HepG2 (cell line): ENCODE results near the gene BAHCC1. TPM values are rescaled to one million over a fixed set of nuclear protein-coding genes. Genes with fewer than 3 reads are reported as not detected.
A peak's percentile ranks its signal among the peaks of the same experiment; 100 is the strongest.

Source experiments
- FOXA1 ChIP-seq, 2 experiments: fragments of 450-650 bp in 1 of 2; sonication (generic) in 1 of 2; formaldehyde crosslinking in 1 of 2; IDR thresholded peaks; 2 replicates each; pipeline versions ENCODE4 v1.4.0 to v1.6.1; 2016 to 2020; ENCODE audit warnings: missing genetic modification reagents in 1 of 2
- GRHL1 ChIP-seq: sonication (generic); formaldehyde crosslinking; conservative IDR thresholded peaks from 2 replicates; pipeline ENCODE4 v1.8.0; 2022; ENCODE audit warnings: missing genetic modification reagents
- HMGA1 ChIP-seq: sonication (generic); formaldehyde crosslinking; conservative IDR thresholded peaks from 2 replicates; pipeline ENCODE4 v1.4.0; 2020; ENCODE audit warnings: missing genetic modification reagents
- IRF2 ChIP-seq: IDR thresholded peaks from 2 replicates; pipeline ENCODE4 v1.6.1; 2018; ENCODE audit warnings: missing genetic modification reagents, missing compliant biosample characterization
- KLF11 ChIP-seq: IDR thresholded peaks from 2 replicates; pipeline ENCODE4 v1.6.1; 2016; ENCODE audit warnings: missing compliant biosample characterization
- NRL ChIP-seq: sonication (generic); formaldehyde crosslinking; IDR thresholded peaks from 2 replicates; pipeline ENCODE4 v1.5.0; 2020; ENCODE audit warnings: missing genetic modification reagents, mild to moderate bottlenecking, moderate library complexity, borderline replicate concordance
- RAD21 ChIP-seq: fragments of 450-650 bp; formaldehyde crosslinking; IDR thresholded peaks from 2 replicates; pipeline ENCODE4 v1.5.0; 2020; ENCODE audit warnings: mild to moderate bottlenecking
- RAD51 ChIP-seq: fragments of 450-650 bp; IDR thresholded peaks from 2 replicates; pipeline ENCODE4 v1.6.1; 2016; ENCODE audit warnings: borderline replicate concordance
- RFX3 ChIP-seq: IDR thresholded peaks from 2 replicates; pipeline ENCODE4 v1.6.1; 2016; ENCODE audit warnings: missing biosample characterization, missing genetic modification reagents
- SALL2 ChIP-seq: sonication (generic); formaldehyde crosslinking; IDR thresholded peaks from 2 replicates; pipeline ENCODE4 v1.8.1; 2023; ENCODE audit warnings: mild to moderate bottlenecking, missing genetic modification reagents, inconsistent platforms
- SOX13 ChIP-seq, 3 experiments: fragments of 450-650 bp in 1 of 3; sonication (generic) in 1 of 3; formaldehyde crosslinking in 1 of 3; IDR thresholded peaks in 2 of 3; conservative IDR thresholded peaks in 1 of 3; 2 replicates each; pipeline versions ENCODE4 v1.5.0 to v1.6.1; 2016 to 2020; ENCODE audit warnings: antibody characterized with exemption in 1 of 3, mild to moderate bottlenecking in 1 of 3, missing compliant biosample characterization in 1 of 3, missing genetic modification reagents in 1 of 3, moderate library complexity in 1 of 3
- TOE1 ChIP-seq: sonication (generic); formaldehyde crosslinking; IDR thresholded peaks from 2 replicates; pipeline ENCODE4 v1.4.0; 2020; ENCODE audit warnings: mild to moderate bottlenecking, missing genetic modification reagents
- YY1 ChIP-seq: IDR thresholded peaks from 2 replicates; pipeline ENCODE4 v1.6.1; 2011; ENCODE audit warnings: low read length, low read depth, moderate library complexity, mild to moderate bottlenecking; ENCODE audit not compliant: insufficient read depth, insufficient replicate concordance
- ZNF121 ChIP-seq: sonication (generic); formaldehyde crosslinking; IDR thresholded peaks from 2 replicates; pipeline ENCODE4 v1.5.0; 2020; ENCODE audit warnings: mild to moderate bottlenecking, missing genetic modification reagents
- ZNF225 ChIP-seq: sonication (generic); formaldehyde crosslinking; IDR thresholded peaks from 2 replicates; pipeline ENCODE4 v1.4.0; 2020; ENCODE audit warnings: mild to moderate bottlenecking, missing genetic modification reagents
- ZNF234 ChIP-seq: sonication (generic); formaldehyde crosslinking; conservative IDR thresholded peaks from 2 replicates; pipeline ENCODE4 v1.5.1; 2020; ENCODE audit warnings: mild to moderate bottlenecking, missing genetic modification reagents
- ZNF326 ChIP-seq: sonication (generic); formaldehyde crosslinking; IDR thresholded peaks from 2 replicates; pipeline ENCODE4 v1.4.0; 2020; ENCODE audit warnings: missing genetic modification reagents, borderline replicate concordance
- ZNF552 ChIP-seq: sonication (generic); formaldehyde crosslinking; IDR thresholded peaks from 2 replicates; pipeline ENCODE4 v1.9.0; 2022; ENCODE audit warnings: missing genetic modification reagents, mild to moderate bottlenecking, borderline replicate concordance
- ZNF570 ChIP-seq: sonication (generic); formaldehyde crosslinking; IDR thresholded peaks from 2 replicates; pipeline ENCODE4 v1.4.0; 2020; ENCODE audit warnings: mild to moderate bottlenecking, missing genetic modification reagents, borderline replicate concordance
- ZNF720 ChIP-seq: sonication (generic); formaldehyde crosslinking; IDR thresholded peaks from 2 replicates; pipeline ENCODE4 v1.4.0; 2020; ENCODE audit warnings: missing genetic modification reagents
- ZNF777 ChIP-seq: sonication (generic); formaldehyde crosslinking; IDR thresholded peaks from 2 replicates; pipeline ENCODE4 v1.4.0; 2020; ENCODE audit warnings: missing genetic modification reagents
- polyA plus RNA-seq, 8 experiments: library from polyadenylated mRNA; depleted of rRNA in 3 of 8; stranded (reverse) in 7 of 8; unstranded in 1 of 8; fragments of >200 nt; fragmentation: Illumina TruSeq in 4 of 8; extraction: Trizol in 4 of 8; gene quantifications; 2 replicates each; pipeline versions ENCODE4 v1.2.1 to v1.2.3, GENCODE V29; 2011 to 2016; ENCODE audit warnings: low read depth in 4 of 8, missing spikeins in 1 of 8, mixed read lengths in 1 of 8; ENCODE audit not compliant: insufficient read depth in 1 of 8
- total RNA-seq, 5 experiments: library from RNA; depleted of rRNA; stranded (reverse); fragments of >200 nt; fragmentation: Illumina TruSeq; extraction: Trizol; gene quantifications; 2 replicates each; pipeline ENCODE4 v1.2.3, GENCODE V29; 2016; ENCODE audit warnings: low read depth in 1 of 5
- TF ChIP-seq, protein P1 (sequence below), 2 experiments: sonication (generic) in 1 of 2; formaldehyde crosslinking in 1 of 2; IDR thresholded peaks; 2 replicates each; pipeline versions ENCODE4 v1.4.0 to v1.6.1; 2016 to 2020; ENCODE audit warnings: borderline replicate concordance in 1 of 2, low read depth in 1 of 2, mild to moderate bottlenecking in 1 of 2, missing genetic modification reagents in 1 of 2
- TF ChIP-seq, protein P2 (sequence below): sonication (generic); formaldehyde crosslinking; IDR thresholded peaks from 2 replicates; pipeline ENCODE4 v1.8.1; 2023; ENCODE audit warnings: mild to moderate bottlenecking, missing genetic modification reagents, borderline replicate concordance

Gene BAHCC1
- total and polyA plus RNA-seq, 2 of the 13 experiments (the other 11 are each of a cell fraction or from before 2014, with no cell fraction given): 1.4 to 1.7 TPM

GRCh38 chr17:81393684-81394376, 1.4 kb upstream of the BAHCC1 start (continued):
- TF ChIP-seq, protein P1, sequence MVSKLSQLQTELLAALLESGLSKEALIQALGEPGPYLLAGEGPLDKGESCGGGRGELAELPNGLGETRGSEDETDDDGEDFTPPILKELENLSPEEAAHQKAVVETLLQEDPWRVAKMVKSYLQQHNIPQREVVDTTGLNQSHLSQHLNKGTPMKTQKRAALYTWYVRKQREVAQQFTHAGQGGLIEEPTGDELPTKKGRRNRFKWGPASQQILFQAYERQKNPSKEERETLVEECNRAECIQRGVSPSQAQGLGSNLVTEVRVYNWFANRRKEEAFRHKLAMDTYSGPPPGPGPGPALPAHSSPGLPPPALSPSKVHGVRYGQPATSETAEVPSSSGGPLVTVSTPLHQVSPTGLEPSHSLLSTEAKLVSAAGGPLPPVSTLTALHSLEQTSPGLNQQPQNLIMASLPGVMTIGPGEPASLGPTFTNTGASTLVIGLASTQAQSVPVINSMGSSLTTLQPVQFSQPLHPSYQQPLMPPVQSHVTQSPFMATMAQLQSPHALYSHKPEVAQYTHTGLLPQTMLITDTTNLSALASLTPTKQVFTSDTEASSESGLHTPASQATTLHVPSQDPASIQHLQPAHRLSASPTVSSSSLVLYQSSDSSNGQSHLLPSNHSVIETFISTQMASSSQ (IDR thresholded peaks at IDR 0.05; ENCODE audit: low read depth): peak; percentile 76
- TF ChIP-seq, protein P1 (CRISPR knock-in tag; IDR thresholded peaks at IDR 0.05; ENCODE audit: borderline replicate concordance): peak; percentile 88; the same call in 1 of the 2 replicates
- TF ChIP-seq SOX13 (IDR thresholded peaks at IDR 0.05): peak; percentile 84
- peak in 1 of 2 experiments; percentile 88; a peak in 2 of 4 replicates for TF ChIP-seq SOX13 (CRISPR knock-in tag; conservative IDR thresholded peaks at IDR 0.05 in 1 of 2, IDR thresholded peaks at IDR 0.05 in 1 of 2)
- peak; percentile 79; the same call in 1 of the 2 replicates for TF ChIP-seq ZNF552 (CRISPR knock-in tag)
- TF ChIP-seq ZNF234 (CRISPR knock-in tag): no peak
- no peak for TF ChIP-seq ZNF720 (CRISPR knock-in tag)
- TF ChIP-seq SALL2 (CRISPR knock-in tag): no peak; the same call in 1 of the 2 replicates
- TF ChIP-seq RAD51: no peak
- no peak for TF ChIP-seq ZNF570
- TF ChIP-seq NRL: peak; percentile 72; the same call in 1 of the 2 replicates
- peak; percentile 93 for TF ChIP-seq IRF2 (CRISPR knock-in tag)
- peak; percentile 24 for TF ChIP-seq RAD21 (CRISPR knock-in tag)
- TF ChIP-seq TOE1 (CRISPR knock-in tag): peak; percentile 82; the same call in 1 of the 2 replicates
- TF ChIP-seq YY1: peak; percentile 61
- TF ChIP-seq KLF11: peak; percentile 64; the same call in 1 of the 2 replicates
- no peak for TF ChIP-seq ZNF225 (CRISPR knock-in tag)
- peak; percentile 88 for TF ChIP-seq FOXA1 (IDR thresholded peaks at IDR 0.05)
- TF ChIP-seq FOXA1 (CRISPR knock-in tag; IDR thresholded peaks at IDR 0.05): peak; percentile 100
- peak; percentile 78 for TF ChIP-seq ZNF121 (CRISPR knock-in tag)
- TF ChIP-seq, protein P2, sequence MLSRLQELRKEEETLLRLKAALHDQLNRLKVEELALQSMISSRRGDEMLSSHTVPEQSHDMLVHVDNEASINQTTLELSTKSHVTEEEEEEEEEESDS: 0 out of 2 replicates have a peak, but pooled peaks have one; percentile 51
- 0 out of 2 replicates have a peak, but pooled peaks have one; percentile 12 for TF ChIP-seq RFX3 (CRISPR knock-in tag)
- TF ChIP-seq ZNF326 (CRISPR knock-in tag): no peak
- TF ChIP-seq HMGA1: no peak
- TF ChIP-seq ZNF777 (CRISPR knock-in tag): no peak; the same call in 1 of the 2 replicates
- no peak for TF ChIP-seq GRHL1
